HepG2 (cell line): ENCODE results near the gene HCN4.

Experiments
- CC2D1A ChIP-seq: sonication (generic); formaldehyde crosslinking; IDR thresholded peaks from 2 replicates; pipeline ENCODE4 v1.8.1; 2023; ENCODE audit warnings: mild to moderate bottlenecking, missing genetic modification reagents
- CEBPG ChIP-seq: IDR thresholded peaks from 2 replicates; pipeline ENCODE4 v1.6.1; 2016

DNA sequence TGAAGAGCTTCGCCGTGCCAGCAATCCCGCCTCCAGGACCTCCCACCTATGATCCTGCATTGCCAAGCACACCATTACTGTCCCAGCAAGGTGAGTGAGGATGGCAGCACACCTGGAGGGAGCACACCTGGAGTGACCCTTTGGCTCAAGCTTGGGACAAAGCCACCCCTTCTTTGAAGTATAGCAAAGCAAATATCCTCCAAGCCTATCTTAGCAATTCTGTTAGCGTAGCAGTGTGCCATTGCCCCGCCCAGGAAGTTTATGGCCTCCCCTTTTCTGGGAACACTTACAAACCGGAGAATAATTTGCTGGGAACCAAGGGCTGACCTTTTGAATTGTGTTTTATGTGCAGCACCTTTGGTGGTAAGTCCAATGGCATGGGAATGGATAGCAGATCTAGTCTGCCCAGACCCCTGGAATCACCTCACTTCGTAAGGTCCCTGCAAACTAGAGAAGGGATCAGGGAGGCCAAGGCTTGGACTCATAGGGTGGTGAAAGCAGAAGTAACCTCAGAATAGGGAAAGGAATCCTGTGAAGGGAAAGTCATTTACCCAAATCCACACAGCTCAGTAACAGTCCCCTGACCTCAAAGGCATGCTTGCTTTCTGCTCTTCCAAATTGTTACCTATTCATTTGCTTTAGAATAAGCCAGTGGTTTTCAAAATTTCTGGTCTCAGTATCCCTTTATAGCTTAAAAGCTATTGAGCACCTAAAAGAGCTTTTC, 70.1 kb downstream of the HCN4 start:
- no peak for TF ChIP-seq CEBPG (CRISPR knock-in tag)
- no peak for TF ChIP-seq CC2D1A (CRISPR knock-in tag)
